ENCODE results near the gene YES1.
"Not testable (repeated sequence)": the region's sequence is repeated elsewhere in the genome, so short reads cannot be mapped to it uniquely, and the experiment has no call there.

Gene YES1

DNA sequence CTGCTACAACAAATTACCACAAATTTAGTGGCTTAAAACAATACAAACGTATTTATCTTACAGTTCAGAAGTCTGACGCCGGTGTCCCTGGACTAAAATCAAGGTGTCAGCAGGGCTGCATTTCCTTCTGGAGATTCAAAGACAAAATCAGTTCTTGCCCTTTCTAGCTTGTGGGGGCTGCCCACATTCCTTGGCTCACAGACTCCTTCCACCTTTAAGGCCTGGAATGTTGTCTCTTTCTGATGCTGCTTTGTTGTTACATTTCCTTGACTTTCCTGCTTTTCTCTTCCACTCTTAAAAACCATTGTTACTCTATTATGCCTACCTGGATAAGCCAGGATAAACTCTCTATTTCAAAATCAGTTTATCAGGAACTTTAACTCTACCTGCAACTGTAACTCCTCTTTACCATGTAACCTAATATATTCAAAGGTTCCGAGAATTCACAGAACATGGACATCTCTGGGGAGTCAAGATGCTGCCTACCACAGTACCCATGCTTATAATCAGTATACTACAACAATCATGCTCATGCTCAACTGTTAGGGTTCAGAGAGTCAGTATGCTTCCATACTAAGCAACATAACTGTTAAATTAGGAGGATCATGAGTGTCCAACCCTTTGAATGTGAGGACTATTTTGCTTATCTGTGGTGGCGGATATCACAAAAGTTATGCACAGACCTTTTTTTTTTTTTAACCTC, 27.4 kb downstream of the YES1 start:
- no peak for DNase-seq (ENCODE audit: low read depth in 2 of 2)

DNA sequence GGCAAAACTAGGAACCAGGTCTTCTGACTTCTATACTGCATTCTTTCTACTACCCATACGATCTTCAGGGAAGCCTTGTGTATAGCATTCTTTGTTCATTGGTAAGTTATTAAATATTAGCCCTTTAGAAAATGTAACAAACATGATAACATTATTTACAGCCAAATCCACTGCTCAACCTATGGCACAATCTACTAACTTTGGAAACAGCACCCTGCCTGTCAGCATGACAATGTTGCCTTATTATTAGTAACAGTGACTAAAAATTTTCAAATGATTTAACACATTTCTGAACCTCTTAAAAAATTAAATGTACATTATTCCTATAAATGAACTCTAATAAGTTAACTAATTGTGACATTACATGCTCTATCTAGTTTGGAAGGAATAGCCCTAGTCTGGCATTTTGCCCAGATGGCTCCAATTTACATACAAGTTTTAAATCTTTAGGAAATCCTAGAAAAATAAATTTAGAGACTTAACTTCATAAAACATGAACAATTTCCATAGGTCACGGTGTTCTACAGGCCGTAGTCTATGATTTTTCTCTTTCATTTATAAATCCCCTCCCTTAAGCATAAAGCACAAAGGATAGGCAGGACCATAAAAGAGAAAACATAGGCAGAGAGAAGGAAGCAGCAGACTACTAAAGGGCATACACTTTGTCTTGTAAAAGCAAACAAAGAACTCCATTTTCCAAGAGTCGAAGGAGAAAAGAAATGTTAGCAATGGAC, 33.7 kb downstream of the YES1 start:
- DNase-seq (ENCODE audit: low read depth in 2 of 2) = no peak

GRCh38 chr18:777021-777420, 35.0 kb downstream of the YES1 start:
- no peak for DNase-seq (ENCODE audit: low read depth in 2 of 2)

- not testable (repeated sequence) for DNase-seq (ENCODE audit: low read depth in 2 of 2)
Observed at GRCh38 chr18:776044-776443, 36.0 kb downstream of the YES1 start.

- no peak for DNase-seq (ENCODE audit: low read depth in 2 of 2)
Observed at GRCh38 chr18:774811-775210, 37.2 kb downstream of the YES1 start.

DNA sequence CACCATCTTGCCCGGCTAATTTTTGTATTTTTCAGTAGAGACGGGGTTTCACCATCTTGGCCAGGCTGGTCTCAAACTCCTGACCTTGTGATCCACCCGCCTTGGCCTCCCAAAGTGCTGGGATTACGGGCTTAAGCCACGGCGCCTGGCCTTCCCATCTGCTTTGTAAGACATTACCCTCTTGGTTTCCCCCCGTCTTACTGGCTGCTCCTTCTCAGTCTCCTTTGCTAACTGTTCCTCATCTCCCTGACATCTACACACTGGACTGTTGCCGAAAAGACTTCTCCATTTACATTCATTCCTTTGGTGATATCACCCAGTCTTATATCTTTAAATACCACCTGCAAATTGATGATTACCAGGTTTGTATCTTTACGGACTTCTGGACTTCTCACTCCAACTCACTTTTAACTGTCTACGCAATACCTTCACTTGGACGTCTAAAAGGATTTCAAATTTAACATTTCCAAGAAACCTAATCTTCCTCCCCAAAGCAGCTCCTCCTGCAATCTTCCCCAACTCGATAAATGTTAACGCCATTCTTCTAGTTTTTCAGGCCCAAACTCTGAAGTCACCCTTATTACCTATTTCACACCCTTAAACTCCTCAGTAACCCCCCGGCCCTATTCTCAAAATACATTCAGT, 37.9 kb downstream of the YES1 start:
- DNase-seq (ENCODE audit: low read depth in 2 of 2) = no peak

DNA sequence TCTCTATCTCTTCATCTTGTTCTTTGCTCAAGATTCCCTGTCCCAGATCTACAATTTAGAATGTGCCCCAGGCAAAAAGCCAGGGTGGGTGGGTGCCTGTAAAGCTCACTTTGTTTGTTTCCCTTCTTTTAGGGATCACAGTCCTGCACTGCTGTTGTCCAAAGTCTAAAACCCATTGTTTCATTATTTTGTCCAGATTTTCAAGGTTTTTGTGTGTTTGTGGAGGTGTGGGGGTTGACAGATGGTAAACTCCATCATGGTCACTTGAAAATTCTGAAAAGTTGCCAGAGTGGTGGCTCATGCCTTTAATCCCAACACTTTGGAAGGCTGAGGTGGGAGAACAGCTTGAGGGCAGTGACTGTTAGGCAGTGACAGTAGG, 41.5 kb downstream of the YES1 start:
- DNase-seq (ENCODE audit: low read depth in 2 of 2) = no peak

- no peak for DNase-seq (ENCODE audit: low read depth in 2 of 2)
Observed at GRCh38 chr18:767961-768360, 44.1 kb downstream of the YES1 start.

GRCh38 chr18:767084-767882, 44.8 kb downstream of the YES1 start:
- no peak for DNase-seq (ENCODE audit: low read depth in 2 of 2)

GRCh38 chr18:766550-766860, 45.5 kb downstream of the YES1 start:
- DNase-seq (ENCODE audit: low read depth in 2 of 2) = no peak

GRCh38 chr18:765764-766549, 46.1 kb downstream of the YES1 start:
- no peak for DNase-seq (ENCODE audit: low read depth in 2 of 2)

DNA sequence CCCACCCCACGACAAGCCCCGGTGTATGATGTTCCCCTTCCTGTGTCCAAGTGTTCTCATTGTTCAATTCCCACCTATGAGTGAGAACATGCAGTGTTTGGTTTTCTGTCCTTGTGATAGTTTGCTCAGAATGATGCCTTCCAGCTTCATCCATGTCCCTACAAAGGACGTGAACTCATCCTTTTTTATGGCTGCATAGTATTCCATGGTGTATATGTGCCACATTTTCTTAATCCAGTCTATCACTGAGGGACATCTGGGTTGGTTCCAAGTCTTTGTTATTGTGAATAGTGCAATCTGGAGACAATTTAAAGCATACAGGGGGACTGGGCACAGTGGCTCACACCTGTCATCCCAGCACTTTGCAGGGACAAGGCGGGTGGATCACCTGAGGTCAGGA, 52.2 kb downstream of the YES1 start:
- not testable (repeated sequence) for DNase-seq (ENCODE audit: low read depth in 2 of 2)

DNA sequence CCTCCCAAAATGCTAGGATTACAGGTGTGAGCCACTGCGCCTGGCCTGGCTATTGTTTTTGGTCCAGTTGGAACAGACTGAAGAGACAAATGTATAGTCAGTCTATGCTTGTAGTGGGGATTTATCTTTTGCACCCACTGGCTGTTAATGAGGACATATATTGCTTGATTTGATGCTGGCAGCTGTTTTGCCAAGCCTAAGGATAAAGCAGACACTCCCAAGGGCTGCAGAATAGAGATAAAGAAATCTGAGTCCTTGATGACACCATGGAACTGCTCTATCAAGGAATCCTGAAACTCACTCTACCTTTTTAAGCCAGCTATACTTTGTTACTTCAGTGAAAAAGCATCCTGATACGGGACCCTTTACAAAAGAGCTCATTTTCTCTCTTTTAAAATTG, 56.5 kb downstream of the YES1 start:
- DNase-seq (ENCODE audit: low read depth in 2 of 2) = no peak

DNA sequence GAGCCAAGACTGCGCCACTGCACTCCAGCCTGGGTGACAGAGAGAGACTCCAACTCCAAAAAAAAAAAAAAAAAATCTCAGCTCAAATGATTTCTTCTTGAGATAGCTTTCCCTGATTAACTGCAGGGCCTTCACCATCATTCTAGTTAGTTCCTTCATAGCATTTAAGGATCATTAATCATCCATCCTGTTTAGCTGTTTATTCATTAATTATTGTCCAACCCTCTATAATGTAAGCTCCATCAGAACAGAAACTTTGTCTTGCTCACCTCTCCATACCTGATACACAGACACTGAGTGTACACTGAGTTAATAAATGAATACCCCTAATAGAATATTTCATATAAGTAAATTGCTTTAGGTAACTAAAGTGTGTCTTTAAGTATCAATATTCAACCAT, 57.4 kb downstream of the YES1 start:
- no peak for DNase-seq (ENCODE audit: low read depth in 2 of 2)

GRCh38 chr18:750456-750855, 61.6 kb downstream of the YES1 start:
- no peak for DNase-seq (ENCODE audit: low read depth in 2 of 2)

DNA sequence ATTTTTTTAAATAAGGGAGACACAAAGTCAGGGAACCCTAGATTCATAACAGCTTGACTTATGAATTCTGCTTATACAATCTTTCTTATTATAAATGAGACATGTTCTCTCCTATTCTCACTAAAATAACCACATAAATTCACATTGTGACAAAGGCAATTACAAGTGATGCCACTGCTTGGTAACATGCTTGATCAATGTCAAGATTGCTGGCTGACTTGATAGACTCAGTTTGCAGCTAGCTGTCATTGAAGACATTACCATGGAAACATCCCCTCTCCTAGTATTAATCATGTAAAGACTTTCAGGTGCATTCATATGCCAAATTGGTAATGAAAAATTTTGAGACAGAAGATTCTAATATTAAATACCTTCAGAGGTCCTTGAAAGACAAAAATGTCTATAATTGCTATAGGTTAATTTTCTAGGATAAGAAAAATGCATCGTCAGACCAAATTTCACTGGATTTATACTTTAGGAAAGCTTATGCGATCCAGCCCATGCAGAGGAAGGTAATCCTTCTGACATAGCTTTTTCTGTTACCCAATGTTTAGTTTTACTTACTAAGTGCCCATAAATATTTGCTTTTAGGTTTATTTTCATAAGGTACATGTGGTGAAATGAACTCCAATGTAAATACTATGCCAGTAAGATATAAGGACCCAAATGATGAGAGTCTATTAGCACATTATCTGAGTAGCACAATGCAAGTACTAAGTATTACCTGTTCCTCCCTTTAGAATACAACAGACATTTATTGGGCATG, 67.0 kb downstream of the YES1 start:
- DNase-seq (ENCODE audit: low read depth in 2 of 2) = no peak

DNA sequence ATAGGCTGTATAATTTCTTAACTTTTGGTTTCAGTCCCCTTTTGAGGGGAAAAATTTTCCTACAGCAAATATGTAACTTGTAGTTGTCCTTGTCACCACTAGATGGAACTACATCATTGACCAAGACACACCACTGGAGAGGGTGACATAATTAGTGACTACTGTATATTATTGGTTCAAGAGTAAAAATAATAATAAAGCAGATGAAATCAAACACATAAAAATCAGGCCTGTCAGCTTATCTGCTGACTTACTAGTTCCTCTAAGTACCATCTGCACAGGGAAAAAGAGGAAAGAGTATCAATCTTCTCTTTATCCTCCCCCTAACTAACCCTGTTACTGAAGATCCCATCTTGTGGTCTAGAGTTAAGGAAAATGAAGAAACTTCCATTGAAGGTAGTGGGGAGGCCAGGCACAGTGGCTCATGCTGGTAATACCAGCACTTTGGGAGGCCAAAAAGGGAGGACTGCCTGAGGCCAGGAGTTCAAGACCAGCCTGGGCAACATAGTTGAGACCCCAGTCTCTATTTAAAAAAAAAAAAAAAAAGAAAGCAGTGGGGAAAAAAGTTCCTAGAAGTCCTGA, 70.0 kb downstream of the YES1 start:
- no peak for DNase-seq (ENCODE audit: low read depth in 2 of 2)

DNA sequence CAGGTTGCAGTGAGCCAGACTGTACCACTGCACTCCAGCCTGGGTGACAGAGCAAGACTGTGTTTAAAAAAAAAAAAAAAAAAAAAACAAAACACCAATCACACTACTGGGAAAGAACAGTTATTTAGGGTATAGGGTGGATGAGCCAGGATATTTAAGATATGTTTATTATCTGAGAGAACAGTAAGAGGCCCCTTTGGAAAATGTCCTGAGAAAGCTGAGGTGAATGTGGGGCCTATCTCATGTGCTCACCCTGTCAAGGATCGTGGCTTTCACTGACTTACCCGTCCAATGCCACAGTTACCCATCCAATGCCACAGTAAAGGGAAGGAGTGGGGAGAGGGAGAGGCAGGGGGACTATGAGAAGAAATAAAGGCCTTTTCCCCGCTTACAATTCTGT, 79.7 kb downstream of the YES1 start:
- DNase-seq (ENCODE audit: low read depth in 2 of 2) = no peak

- DNase-seq (ENCODE audit: low read depth in 2 of 2) = no peak
Observed at GRCh38 chr18:731185-731584, 80.9 kb downstream of the YES1 start.

GRCh38 chr18:730692-731091, 81.3 kb downstream of the YES1 start:
- DNase-seq (ENCODE audit: low read depth in 2 of 2) = no peak

DNA sequence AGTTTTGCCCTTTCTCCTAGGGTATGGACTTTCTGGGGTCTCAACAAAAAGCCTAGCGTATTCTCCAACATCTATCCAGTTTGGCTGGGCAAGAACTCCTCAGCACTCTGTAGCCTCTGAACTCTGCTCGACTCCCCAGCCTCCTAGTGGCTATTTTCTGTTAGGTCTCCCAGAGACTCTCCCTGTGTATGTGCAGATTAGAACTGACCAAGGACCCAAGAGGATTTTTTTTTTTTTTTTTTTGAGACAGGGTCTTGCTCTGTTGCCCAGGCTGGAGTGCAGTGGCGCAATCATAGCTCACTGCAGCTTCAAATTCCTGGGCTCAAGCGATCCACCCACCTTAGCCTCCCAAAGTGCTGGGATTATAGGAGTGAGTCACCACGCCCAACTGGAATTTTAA, 81.9 kb downstream of the YES1 start:
- DNase-seq (ENCODE audit: low read depth in 2 of 2) = not testable (repeated sequence)

All from activated CD8-positive, alpha-beta memory T cell treated with anti-CD3 and anti-CD28 coated beads for 4 hours (primary cell).